GM23338 (cell line): Measurements from ENCODE around the gene RNF141. TPM values are rescaled to one million over a fixed set of nuclear protein-coding genes. Genes with fewer than 3 reads are reported as not detected.

Experiments used
- ATAC-seq: fragments of 200-7000 bp; cut with Tn5 transposase; 3 replicates; pipeline ENCODE4 v1.9.1; 2020
- DNase-seq: peaks from one replicate; pipeline ENCODE4 v3.0.0-alpha.2; 2015; ENCODE audit warnings: low spot score
- H2AFZ ChIP-seq: fragments of 200-600 bp; sonication (generic); 2 replicates; pipeline ENCODE4 v1.8.0; 2016; ENCODE audit warnings: antibody characterized with exemption, mild to moderate bottlenecking, moderate library complexity
- H3F3A ChIP-seq: fragments of 200-600 bp; sonication (generic); replicated peaks from 2 replicates; pipeline ENCODE4 v1.8.0; 2017; ENCODE audit warnings: antibody characterized with exemption, mixed run types, low read depth
- H3K27ac ChIP-seq: fragments of 200-600 bp; sonication (generic); 2 replicates; pipeline ENCODE4 v1.6.1; 2016; ENCODE audit warnings: low read depth
- H3K27me3 ChIP-seq: fragments of 200-600 bp; sonication (generic); 2 replicates; pipeline ENCODE4 v1.8.0; 2016; ENCODE audit warnings: mild to moderate bottlenecking, mixed run types, moderate library complexity; ENCODE audit not compliant: insufficient read depth
- H3K36me3 ChIP-seq: fragments of 200-600 bp; sonication (generic); 2 replicates; pipeline ENCODE4 v1.8.0; 2016; ENCODE audit warnings: mild to moderate bottlenecking; ENCODE audit not compliant: insufficient read depth
- H3K4me1 ChIP-seq: fragments of 200-600 bp; sonication (generic); 2 replicates; pipeline ENCODE4 v1.8.0; 2016; ENCODE audit warnings: mild to moderate bottlenecking, moderate library complexity; ENCODE audit not compliant: insufficient read depth
- H3K4me2 ChIP-seq: fragments of 200-600 bp; sonication (generic); 2 replicates; pipeline ENCODE4 v1.7.1; 2017; ENCODE audit warnings: mixed run types
- H3K4me3 ChIP-seq: fragments of 200-600 bp; sonication (generic); 2 replicates; pipeline ENCODE4 v1.6.1; 2016; ENCODE audit warnings: mixed run types
- H3K79me2 ChIP-seq: fragments of 200-600 bp; sonication (generic); replicated peaks from 2 replicates; pipeline ENCODE4 v1.8.0; 2017; ENCODE audit warnings: mild to moderate bottlenecking; ENCODE audit not compliant: insufficient read depth
- H3K9me2 ChIP-seq: fragments of 200-600 bp; sonication (generic); 2 replicates; pipeline ENCODE4 v1.8.0; 2017; ENCODE audit not compliant: insufficient read depth
- H4K20me1 ChIP-seq: fragments of 200-600 bp; sonication (generic); replicated peaks from 2 replicates; pipeline ENCODE4 v1.8.0; 2017; ENCODE audit warnings: mild to moderate bottlenecking; ENCODE audit not compliant: insufficient read depth
- H3K27ac Mint-ChIP-seq: 2 replicates; pipeline ENCODE4 v1.8.0; 2020; ENCODE audit warnings: inconsistent platforms, mild to moderate bottlenecking, moderate library complexity, mixed read lengths
- H3K27me3 Mint-ChIP-seq: 3 replicates; pipeline ENCODE4 v1.8.0; 2022; ENCODE audit warnings: low read depth, mild to moderate bottlenecking, moderate library complexity, mixed read lengths, inconsistent platforms; ENCODE audit not compliant: insufficient read depth, poor library complexity
- H3K36me3 Mint-ChIP-seq: 3 replicates; pipeline ENCODE4 v1.8.0; 2021; ENCODE audit warnings: low read depth, mild to moderate bottlenecking, inconsistent platforms, moderate library complexity, mixed read lengths
- H3K4me1 Mint-ChIP-seq: 3 replicates; pipeline ENCODE4 v1.8.0; 2020; ENCODE audit warnings: mild to moderate bottlenecking, inconsistent platforms, mixed read lengths
- H3K4me3 Mint-ChIP-seq: 3 replicates; pipeline ENCODE4 v1.8.0; 2021; ENCODE audit warnings: moderate library complexity, mild to moderate bottlenecking, inconsistent platforms, mixed read lengths
- H3K9me3 Mint-ChIP-seq: 3 replicates; pipeline ENCODE4 v1.8.0; 2020; ENCODE audit warnings: moderate library complexity, mild to moderate bottlenecking, inconsistent platforms, mixed read lengths
- CREB1 ChIP-seq: fragments of 250-450 bp; sonication (Bioruptor Pico); IDR thresholded peaks from 2 replicates; pipeline ENCODE4 v1.5.0; 2020; ENCODE audit warnings: low read depth, mild to moderate bottlenecking, moderate library complexity
- ETS1 ChIP-seq: IDR thresholded peaks from 2 replicates; pipeline ENCODE4 v1.6.1; 2016; ENCODE audit warnings: antibody characterized with exemption
- EZH2 ChIP-seq: fragments of 200-600 bp; sonication (generic); IDR thresholded peaks from one replicate; pipeline ENCODE4 v1.8.0; 2017; ENCODE audit warnings: antibody characterized with exemption, mild to moderate bottlenecking, low read depth; ENCODE audit not compliant: unreplicated experiment
- EZH2phosphoT487 ChIP-seq: fragments of 200-600 bp; sonication (generic); IDR thresholded peaks from one replicate; pipeline ENCODE4 v1.8.1; 2018; ENCODE audit warnings: antibody characterized with exemption; ENCODE audit not compliant: unreplicated experiment
- JUNB ChIP-seq: IDR thresholded peaks from one replicate; pipeline ENCODE4 v1.6.1; 2016; ENCODE audit warnings: antibody characterized with exemption; ENCODE audit not compliant: unreplicated experiment
- NANOG ChIP-seq: IDR thresholded peaks from 2 replicates; pipeline ENCODE4 v1.6.1; 2016; ENCODE audit warnings: antibody characterized with exemption, borderline replicate concordance
- POLR2AphosphoS5 ChIP-seq: IDR thresholded peaks from 2 replicates; pipeline ENCODE4 v1.6.1; 2016; ENCODE audit warnings: antibody characterized with exemption, low read depth
- STAT1 ChIP-seq: IDR thresholded peaks from one replicate; pipeline ENCODE4 v1.6.1; 2016; ENCODE audit warnings: antibody characterized with exemption; ENCODE audit not compliant: unreplicated experiment
- ZNF114 ChIP-seq: fragments of 250-450 bp; sonication (Bioruptor Pico); IDR thresholded peaks from 2 replicates; pipeline ENCODE4 v1.5.0; 2020; ENCODE audit warnings: mild to moderate bottlenecking, moderate library complexity
- ZNF331 ChIP-seq: fragments of 250-450 bp; sonication (Bioruptor Pico); IDR thresholded peaks from 2 replicates; pipeline ENCODE4 v1.5.0; 2020; ENCODE audit warnings: low read depth, mild to moderate bottlenecking, moderate library complexity
- polyA plus RNA-seq: library from polyadenylated mRNA; unstranded; fragments of >200 nt; fragmentation: Nextera tagmentation; extraction: Ambion mirVana; gene quantifications from 2 replicates; pipeline ENCODE4 v1.2.1, GENCODE V29; 2016
- total RNA-seq: library from RNA; depleted of rRNA; stranded (reverse); fragments of >200 nt; shearing (Covaris generic); gene quantifications from 2 replicates; pipeline ENCODE4 v1.2.3, GENCODE V29; 2014
- TF ChIP-seq, protein P1 (sequence below): fragments of 250-450 bp; sonication (Bioruptor Pico); IDR thresholded peaks from 2 replicates; pipeline ENCODE4 v1.5.0; 2020; ENCODE audit warnings: mild to moderate bottlenecking, moderate library complexity
- TF ChIP-seq, protein P2 (sequence below): IDR thresholded peaks from one replicate; pipeline ENCODE4 v1.6.1; 2018; ENCODE audit warnings: antibody characterized with exemption; ENCODE audit not compliant: unreplicated experiment
- TF ChIP-seq, protein P3 (sequence below), 2 experiments: fragments of 200-600 bp in 1 of 2; sonication (generic) in 1 of 2; conservative IDR thresholded peaks; 2 replicates each; pipeline versions ENCODE4 v1.5.1 to v1.6.1; 2016 to 2017; ENCODE audit warnings: antibody characterized with exemption in 2 of 2, low read depth in 2 of 2, mild to moderate bottlenecking in 2 of 2, moderate library complexity in 1 of 2

RNF141 gene
- total and polyA plus RNA-seq, 2 experiments from 2014 or later, result 11.4 to 26.9 TPM

DNA sequence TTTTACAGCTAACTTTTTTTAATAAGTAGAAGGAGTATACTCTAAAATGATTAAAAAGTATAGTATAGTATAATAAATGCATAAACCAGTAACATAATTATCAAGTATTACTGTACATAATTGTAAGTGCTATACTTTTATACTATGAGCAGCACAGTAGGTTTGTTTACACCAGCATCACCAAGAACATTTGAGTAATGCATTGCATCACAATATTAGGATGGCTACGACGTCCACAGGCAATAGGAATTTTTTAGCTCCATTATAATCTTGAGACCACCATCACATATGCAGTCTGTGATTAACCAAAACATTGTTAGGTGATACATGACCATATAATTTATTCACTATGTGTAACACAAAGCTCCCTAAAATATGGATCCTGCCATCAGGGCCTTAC is 20.4 kb downstream of the RNF141 start:
- Histone ChIP-seq H4K20me1 (no peaks in the 10 kb centered on the region), H3K79me2 (no peaks in the 10 kb centered on the region), H2AFZ (no peak overlapping the region), H3K27ac (no peak overlapping the region), H3F3A (no peaks in the 10 kb centered on the region), H3K36me3 (no peaks in the 10 kb centered on the region), H3K9me2 (no peaks in the 10 kb centered on the region), H3K27me3 (no peaks in the 10 kb centered on the region), H3K4me3 (no peak overlapping the region), H3K4me2 (no peak overlapping the region), H3K4me1 (no peaks in the 10 kb centered on the region)
- H3K4me1 Mint-ChIP-seq, result no peaks in the 10 kb centered on the region; the same call in 2 of the 3 replicates
- no peak overlapping the region for H3K4me3 Mint-ChIP-seq
- H3K36me3 Mint-ChIP-seq, result peaks cover 2% of the 10 kb centered on the region; the same call in 1 of the 3 replicates
- TF ChIP-seq STAT1, result no peak
- no peak for TF ChIP-seq ZNF114 (CRISPR knock-in tag)
- TF ChIP-seq JUNB, result no peak
- no peak for TF ChIP-seq EZH2
- no peak for TF ChIP-seq ETS1
- TF ChIP-seq, protein P1, sequence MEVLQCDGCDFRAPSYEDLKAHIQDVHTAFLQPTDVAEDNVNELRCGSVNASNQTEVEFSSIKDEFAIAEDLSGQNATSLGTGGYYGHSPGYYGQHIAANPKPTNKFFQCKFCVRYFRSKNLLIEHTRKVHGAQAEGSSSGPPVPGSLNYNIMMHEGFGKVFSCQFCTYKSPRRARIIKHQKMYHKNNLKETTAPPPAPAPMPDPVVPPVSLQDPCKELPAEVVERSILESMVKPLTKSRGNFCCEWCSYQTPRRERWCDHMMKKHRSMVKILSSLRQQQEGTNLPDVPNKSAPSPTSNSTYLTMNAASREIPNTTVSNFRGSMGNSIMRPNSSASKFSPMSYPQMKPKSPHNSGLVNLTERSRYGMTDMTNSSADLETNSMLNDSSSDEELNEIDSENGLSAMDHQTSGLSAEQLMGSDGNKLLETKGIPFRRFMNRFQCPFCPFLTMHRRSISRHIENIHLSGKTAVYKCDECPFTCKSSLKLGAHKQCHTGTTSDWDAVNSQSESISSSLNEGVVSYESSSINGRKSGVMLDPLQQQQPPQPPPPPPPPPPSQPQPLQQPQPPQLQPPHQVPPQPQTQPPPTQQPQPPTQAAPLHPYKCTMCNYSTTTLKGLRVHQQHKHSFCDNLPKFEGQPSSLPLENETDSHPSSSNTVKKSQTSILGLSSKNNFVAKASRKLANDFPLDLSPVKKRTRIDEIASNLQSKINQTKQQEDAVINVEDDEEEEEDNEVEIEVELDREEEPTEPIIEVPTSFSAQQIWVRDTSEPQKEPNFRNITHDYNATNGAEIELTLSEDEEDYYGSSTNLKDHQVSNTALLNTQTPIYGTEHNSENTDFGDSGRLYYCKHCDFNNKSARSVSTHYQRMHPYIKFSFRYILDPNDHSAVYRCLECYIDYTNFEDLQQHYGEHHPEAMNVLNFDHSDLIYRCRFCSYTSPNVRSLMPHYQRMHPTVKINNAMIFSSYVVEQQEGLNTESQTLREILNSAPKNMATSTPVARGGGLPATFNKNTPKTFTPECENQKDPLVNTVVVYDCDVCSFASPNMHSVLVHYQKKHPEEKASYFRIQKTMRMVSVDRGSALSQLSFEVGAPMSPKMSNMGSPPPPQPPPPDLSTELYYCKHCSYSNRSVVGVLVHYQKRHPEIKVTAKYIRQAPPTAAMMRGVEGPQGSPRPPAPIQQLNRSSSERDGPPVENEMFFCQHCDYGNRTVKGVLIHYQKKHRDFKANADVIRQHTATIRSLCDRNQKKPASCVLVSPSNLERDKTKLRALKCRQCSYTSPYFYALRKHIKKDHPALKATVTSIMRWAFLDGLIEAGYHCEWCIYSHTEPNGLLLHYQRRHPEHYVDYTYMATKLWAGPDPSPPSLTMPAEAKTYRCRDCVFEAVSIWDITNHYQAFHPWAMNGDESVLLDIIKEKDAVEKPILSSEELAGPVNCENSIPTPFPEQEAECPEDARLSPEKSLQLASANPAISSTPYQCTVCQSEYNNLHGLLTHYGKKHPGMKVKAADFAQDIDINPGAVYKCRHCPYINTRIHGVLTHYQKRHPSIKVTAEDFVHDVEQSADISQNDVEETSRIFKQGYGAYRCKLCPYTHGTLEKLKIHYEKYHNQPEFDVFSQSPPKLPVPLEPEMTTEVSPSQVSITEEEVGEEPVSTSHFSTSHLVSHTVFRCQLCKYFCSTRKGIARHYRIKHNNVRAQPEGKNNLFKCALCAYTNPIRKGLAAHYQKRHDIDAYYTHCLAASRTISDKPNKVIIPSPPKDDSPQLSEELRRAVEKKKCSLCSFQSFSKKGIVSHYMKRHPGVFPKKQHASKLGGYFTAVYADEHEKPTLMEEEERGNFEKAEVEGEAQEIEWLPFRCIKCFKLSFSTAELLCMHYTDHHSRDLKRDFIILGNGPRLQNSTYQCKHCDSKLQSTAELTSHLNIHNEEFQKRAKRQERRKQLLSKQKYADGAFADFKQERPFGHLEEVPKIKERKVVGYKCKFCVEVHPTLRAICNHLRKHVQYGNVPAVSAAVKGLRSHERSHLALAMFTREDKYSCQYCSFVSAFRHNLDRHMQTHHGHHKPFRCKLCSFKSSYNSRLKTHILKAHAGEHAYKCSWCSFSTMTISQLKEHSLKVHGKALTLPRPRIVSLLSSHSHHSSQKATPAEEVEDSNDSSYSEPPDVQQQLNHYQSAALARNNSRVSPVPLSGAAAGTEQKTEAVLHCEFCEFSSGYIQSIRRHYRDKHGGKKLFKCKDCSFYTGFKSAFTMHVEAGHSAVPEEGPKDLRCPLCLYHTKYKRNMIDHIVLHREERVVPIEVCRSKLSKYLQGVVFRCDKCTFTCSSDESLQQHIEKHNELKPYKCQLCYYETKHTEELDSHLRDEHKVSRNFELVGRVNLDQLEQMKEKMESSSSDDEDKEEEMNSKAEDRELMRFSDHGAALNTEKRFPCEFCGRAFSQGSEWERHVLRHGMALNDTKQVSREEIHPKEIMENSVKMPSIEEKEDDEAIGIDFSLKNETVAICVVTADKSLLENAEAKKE (CRISPR knock-in tag), result no peak
- no peak for TF ChIP-seq EZH2phosphoT487
- TF ChIP-seq POLR2AphosphoS5, result no peak
- TF ChIP-seq CREB1 (CRISPR knock-in tag), result no peak
- TF ChIP-seq, protein P2, sequence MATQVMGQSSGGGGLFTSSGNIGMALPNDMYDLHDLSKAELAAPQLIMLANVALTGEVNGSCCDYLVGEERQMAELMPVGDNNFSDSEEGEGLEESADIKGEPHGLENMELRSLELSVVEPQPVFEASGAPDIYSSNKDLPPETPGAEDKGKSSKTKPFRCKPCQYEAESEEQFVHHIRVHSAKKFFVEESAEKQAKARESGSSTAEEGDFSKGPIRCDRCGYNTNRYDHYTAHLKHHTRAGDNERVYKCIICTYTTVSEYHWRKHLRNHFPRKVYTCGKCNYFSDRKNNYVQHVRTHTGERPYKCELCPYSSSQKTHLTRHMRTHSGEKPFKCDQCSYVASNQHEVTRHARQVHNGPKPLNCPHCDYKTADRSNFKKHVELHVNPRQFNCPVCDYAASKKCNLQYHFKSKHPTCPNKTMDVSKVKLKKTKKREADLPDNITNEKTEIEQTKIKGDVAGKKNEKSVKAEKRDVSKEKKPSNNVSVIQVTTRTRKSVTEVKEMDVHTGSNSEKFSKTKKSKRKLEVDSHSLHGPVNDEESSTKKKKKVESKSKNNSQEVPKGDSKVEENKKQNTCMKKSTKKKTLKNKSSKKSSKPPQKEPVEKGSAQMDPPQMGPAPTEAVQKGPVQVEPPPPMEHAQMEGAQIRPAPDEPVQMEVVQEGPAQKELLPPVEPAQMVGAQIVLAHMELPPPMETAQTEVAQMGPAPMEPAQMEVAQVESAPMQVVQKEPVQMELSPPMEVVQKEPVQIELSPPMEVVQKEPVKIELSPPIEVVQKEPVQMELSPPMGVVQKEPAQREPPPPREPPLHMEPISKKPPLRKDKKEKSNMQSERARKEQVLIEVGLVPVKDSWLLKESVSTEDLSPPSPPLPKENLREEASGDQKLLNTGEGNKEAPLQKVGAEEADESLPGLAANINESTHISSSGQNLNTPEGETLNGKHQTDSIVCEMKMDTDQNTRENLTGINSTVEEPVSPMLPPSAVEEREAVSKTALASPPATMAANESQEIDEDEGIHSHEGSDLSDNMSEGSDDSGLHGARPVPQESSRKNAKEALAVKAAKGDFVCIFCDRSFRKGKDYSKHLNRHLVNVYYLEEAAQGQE, result no peak
- TF ChIP-seq ZNF331 (CRISPR knock-in tag), result no peak
- TF ChIP-seq, protein P3, sequence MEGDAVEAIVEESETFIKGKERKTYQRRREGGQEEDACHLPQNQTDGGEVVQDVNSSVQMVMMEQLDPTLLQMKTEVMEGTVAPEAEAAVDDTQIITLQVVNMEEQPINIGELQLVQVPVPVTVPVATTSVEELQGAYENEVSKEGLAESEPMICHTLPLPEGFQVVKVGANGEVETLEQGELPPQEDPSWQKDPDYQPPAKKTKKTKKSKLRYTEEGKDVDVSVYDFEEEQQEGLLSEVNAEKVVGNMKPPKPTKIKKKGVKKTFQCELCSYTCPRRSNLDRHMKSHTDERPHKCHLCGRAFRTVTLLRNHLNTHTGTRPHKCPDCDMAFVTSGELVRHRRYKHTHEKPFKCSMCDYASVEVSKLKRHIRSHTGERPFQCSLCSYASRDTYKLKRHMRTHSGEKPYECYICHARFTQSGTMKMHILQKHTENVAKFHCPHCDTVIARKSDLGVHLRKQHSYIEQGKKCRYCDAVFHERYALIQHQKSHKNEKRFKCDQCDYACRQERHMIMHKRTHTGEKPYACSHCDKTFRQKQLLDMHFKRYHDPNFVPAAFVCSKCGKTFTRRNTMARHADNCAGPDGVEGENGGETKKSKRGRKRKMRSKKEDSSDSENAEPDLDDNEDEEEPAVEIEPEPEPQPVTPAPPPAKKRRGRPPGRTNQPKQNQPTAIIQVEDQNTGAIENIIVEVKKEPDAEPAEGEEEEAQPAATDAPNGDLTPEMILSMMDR (conservative IDR thresholded peaks at IDR 0.05; ENCODE audit: low read depth in 2 of 2), result no peak
- TF ChIP-seq NANOG, result no peak
- no peaks in the 10 kb centered on the region for H3K27me3 Mint-ChIP-seq
- H3K27ac Mint-ChIP-seq, result no peak overlapping the region
- no peak for ATAC-seq
- H3K9me3 Mint-ChIP-seq, result no peaks in the 10 kb centered on the region
- DNase-seq, result no peak
